SK-N-SH treated with all-trans-retinoic acid at 6 μM for 48 hours (cell line): ENCODE results near the gene NBEA.
A peak's percentile ranks its signal among the peaks of the same experiment; 100 is the strongest.

Experiments used
- ATAC-seq: fragments of 200-7000 bp; cut with Tn5 transposase; 3 replicates; pipeline ENCODE4 v1.9.1; 2020; ENCODE audit warnings: mild to moderate bottlenecking, moderate library complexity
- ARNTL ChIP-seq: fragments of 450-650 bp; formaldehyde crosslinking; IDR thresholded peaks from 2 replicates; pipeline ENCODE4 v1.5.0; 2020; ENCODE audit warnings: low read depth, mild to moderate bottlenecking, moderate library complexity, borderline replicate concordance
- BACH2 ChIP-seq: fragments of 250-450 bp; sonication (Bioruptor Pico); IDR thresholded peaks from 2 replicates; pipeline ENCODE4 v1.9.0; 2021; ENCODE audit warnings: mild to moderate bottlenecking, borderline replicate concordance
- CSDC2 ChIP-seq: fragments of 250-450 bp; sonication (Bioruptor Pico); IDR thresholded peaks from 2 replicates; pipeline ENCODE4 v1.5.0; 2020; ENCODE audit warnings: mild to moderate bottlenecking, moderate library complexity
- ESRRG ChIP-seq: fragments of 250-450 bp; sonication (Bioruptor Pico); IDR thresholded peaks from 2 replicates; pipeline ENCODE4 v1.6.1; 2021; ENCODE audit warnings: mild to moderate bottlenecking
- GLIS3 ChIP-seq: fragments of 250-450 bp; sonication (Bioruptor Pico); IDR thresholded peaks from 2 replicates; pipeline ENCODE4 v1.5.0; 2020; ENCODE audit warnings: mild to moderate bottlenecking, moderate library complexity
- ISL1 ChIP-seq: fragments of 250-450 bp; sonication (Bioruptor Pico); IDR thresholded peaks from 2 replicates; pipeline ENCODE4 v2.1.2; 2022; ENCODE audit warnings: mild to moderate bottlenecking, moderate library complexity
- OSR1 ChIP-seq: fragments of 250-450 bp; sonication (Bioruptor Pico); IDR thresholded peaks from 2 replicates; pipeline ENCODE4 v1.8.0; 2022; ENCODE audit warnings: moderate library complexity, mild to moderate bottlenecking, inconsistent platforms
- POU6F1 ChIP-seq: fragments of 250-450 bp; sonication (Bioruptor Pico); IDR thresholded peaks from 2 replicates; pipeline ENCODE4 v1.8.0; 2021; ENCODE audit warnings: low read depth, mild to moderate bottlenecking, moderate library complexity, borderline replicate concordance
- RARB ChIP-seq: fragments of 250-450 bp; sonication (Bioruptor Pico); IDR thresholded peaks from 2 replicates; pipeline ENCODE4 v1.8.0; 2021; ENCODE audit warnings: mild to moderate bottlenecking, moderate library complexity
- SNAI2 ChIP-seq: fragments of 250-450 bp; sonication (Bioruptor Pico); IDR thresholded peaks from 2 replicates; pipeline ENCODE4 v1.5.0; 2020; ENCODE audit warnings: mild to moderate bottlenecking, moderate library complexity
- TCF4 ChIP-seq: fragments of 250-450 bp; sonication (Bioruptor Pico); IDR thresholded peaks from 2 replicates; pipeline ENCODE4 v1.8.0; 2021; ENCODE audit warnings: mild to moderate bottlenecking, moderate library complexity, borderline replicate concordance
- TOX ChIP-seq: fragments of 250-450 bp; sonication (Bioruptor Pico); IDR thresholded peaks from 2 replicates; pipeline ENCODE4 v1.8.0; 2021; ENCODE audit warnings: mild to moderate bottlenecking, moderate library complexity, borderline replicate concordance
- ZC3H10 ChIP-seq: fragments of 250-450 bp; sonication (Bioruptor Pico); IDR thresholded peaks from 2 replicates; pipeline ENCODE4 v1.5.1; 2021; ENCODE audit warnings: mild to moderate bottlenecking, moderate library complexity
- ZFP3 ChIP-seq: fragments of 250-450 bp; sonication (Bioruptor Pico); IDR thresholded peaks from 2 replicates; pipeline ENCODE4 v1.5.0; 2020; ENCODE audit warnings: mild to moderate bottlenecking, moderate library complexity
- ZFP30 ChIP-seq: fragments of 450-650 bp; formaldehyde crosslinking; IDR thresholded peaks from 2 replicates; pipeline ENCODE4 v1.5.0; 2022; ENCODE audit warnings: mild to moderate bottlenecking, moderate library complexity
- ZNF565 ChIP-seq: fragments of 450-650 bp; formaldehyde crosslinking; conservative IDR thresholded peaks from 2 replicates; pipeline ENCODE4 v1.5.0; 2020; ENCODE audit warnings: low read depth, mild to moderate bottlenecking, moderate library complexity
- ZNF70 ChIP-seq: fragments of 450-650 bp; formaldehyde crosslinking; IDR thresholded peaks from 2 replicates; pipeline ENCODE4 v1.5.0; 2020; ENCODE audit warnings: mild to moderate bottlenecking, moderate library complexity
- ZNF8 ChIP-seq: fragments of 450-650 bp; formaldehyde crosslinking; IDR thresholded peaks from 2 replicates; pipeline ENCODE4 v1.5.0; 2020; ENCODE audit warnings: mild to moderate bottlenecking, moderate library complexity
- TF ChIP-seq, protein P1 (sequence below): fragments of 250-450 bp; sonication (Bioruptor Pico); IDR thresholded peaks from 2 replicates; pipeline ENCODE4 v1.5.1; 2021; ENCODE audit warnings: mild to moderate bottlenecking, moderate library complexity
- TF ChIP-seq, protein P2 (sequence below): fragments of 250-450 bp; sonication (Bioruptor Pico); IDR thresholded peaks from 2 replicates; pipeline ENCODE4 v1.5.1; 2020; ENCODE audit warnings: low read depth, mild to moderate bottlenecking, moderate library complexity
- TF ChIP-seq, protein P3 (sequence below): fragments of 250-450 bp; sonication (Bioruptor Pico); IDR thresholded peaks from 2 replicates; pipeline ENCODE4 v1.8.0; 2020; ENCODE audit warnings: mild to moderate bottlenecking, moderate library complexity, borderline replicate concordance

Gene NBEA

DNA sequence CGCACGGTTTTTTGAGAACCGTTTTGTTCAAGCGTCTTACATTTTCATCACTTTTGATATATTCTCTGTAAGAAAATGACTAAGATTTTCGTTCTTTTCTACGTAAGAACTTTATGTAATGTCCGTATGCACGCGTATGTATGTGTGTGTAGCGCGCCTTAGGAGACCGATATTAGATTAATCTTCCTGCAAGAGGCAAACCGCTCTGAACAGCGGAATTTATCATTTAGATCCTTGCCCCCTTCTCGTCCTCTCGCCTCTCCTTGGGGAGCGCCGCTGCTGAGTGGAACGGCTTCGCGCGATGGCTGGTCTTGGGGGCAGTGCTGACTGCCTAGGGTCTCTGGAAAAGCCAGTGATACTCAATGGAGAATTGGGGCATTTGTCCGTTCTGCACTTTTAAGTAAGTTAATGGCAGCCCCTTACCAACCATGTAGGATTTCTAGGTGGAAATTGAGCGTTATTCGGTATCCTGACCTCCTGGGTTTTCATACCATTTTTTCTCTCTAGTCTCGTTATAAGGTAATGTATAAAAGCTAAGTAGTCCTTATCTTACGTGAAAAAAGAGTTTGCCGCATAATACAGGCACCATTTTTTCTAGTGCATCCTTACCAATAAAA, 529.7 kb downstream of the NBEA start:
- ATAC-seq, result peak; percentile 9
- TF ChIP-seq POU6F1, result no peak
- TF ChIP-seq, protein P1, sequence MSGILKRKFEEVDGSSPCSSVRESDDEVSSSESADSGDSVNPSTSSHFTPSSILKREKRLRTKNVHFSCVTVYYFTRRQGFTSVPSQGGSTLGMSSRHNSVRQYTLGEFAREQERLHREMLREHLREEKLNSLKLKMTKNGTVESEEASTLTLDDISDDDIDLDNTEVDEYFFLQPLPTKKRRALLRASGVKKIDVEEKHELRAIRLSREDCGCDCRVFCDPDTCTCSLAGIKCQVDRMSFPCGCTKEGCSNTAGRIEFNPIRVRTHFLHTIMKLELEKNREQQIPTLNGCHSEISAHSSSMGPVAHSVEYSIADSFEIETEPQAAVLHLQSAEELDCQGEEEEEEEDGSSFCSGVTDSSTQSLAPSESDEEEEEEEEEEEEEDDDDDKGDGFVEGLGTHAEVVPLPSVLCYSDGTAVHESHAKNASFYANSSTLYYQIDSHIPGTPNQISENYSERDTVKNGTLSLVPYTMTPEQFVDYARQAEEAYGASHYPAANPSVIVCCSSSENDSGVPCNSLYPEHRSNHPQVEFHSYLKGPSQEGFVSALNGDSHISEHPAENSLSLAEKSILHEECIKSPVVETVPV (CRISPR knock-in tag), result peak; percentile 4; the same call in 1 of the 2 replicates
- no peak for TF ChIP-seq ZNF565
- TF ChIP-seq TOX (CRISPR knock-in tag), result no peak
- TF ChIP-seq ZFP3 (CRISPR knock-in tag), result no peak
- TF ChIP-seq, protein P2, sequence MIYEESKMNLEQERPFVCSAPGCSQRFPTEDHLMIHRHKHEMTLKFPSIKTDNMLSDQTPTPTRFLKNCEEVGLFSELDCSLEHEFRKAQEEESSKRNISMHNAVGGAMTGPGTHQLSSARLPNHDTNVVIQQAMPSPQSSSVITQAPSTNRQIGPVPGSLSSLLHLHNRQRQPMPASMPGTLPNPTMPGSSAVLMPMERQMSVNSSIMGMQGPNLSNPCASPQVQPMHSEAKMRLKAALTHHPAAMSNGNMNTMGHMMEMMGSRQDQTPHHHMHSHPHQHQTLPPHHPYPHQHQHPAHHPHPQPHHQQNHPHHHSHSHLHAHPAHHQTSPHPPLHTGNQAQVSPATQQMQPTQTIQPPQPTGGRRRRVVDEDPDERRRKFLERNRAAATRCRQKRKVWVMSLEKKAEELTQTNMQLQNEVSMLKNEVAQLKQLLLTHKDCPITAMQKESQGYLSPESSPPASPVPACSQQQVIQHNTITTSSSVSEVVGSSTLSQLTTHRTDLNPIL (CRISPR knock-in tag), result no peak

GRCh38 chr13:35472323-35472881, 530.3 kb downstream of the NBEA start:
- peak; percentile 1; the same call in 1 of the 3 replicates for ATAC-seq
- TF ChIP-seq SNAI2 (CRISPR knock-in tag) (no peak), BACH2 (CRISPR knock-in tag) (no peak), ZFP30 (CRISPR knock-in tag) (no peak), ISL1 (CRISPR knock-in tag) (no peak), RARB (CRISPR knock-in tag) (no peak), GLIS3 (CRISPR knock-in tag) (no peak)

- no peak for TF ChIP-seq TOX (CRISPR knock-in tag)
- no peak for TF ChIP-seq SNAI2 (CRISPR knock-in tag)
- TF ChIP-seq ESRRG (CRISPR knock-in tag), result no peak
- TF ChIP-seq ISL1 (CRISPR knock-in tag), result no peak
- TF ChIP-seq POU6F1, result no peak
- TF ChIP-seq, protein P3, sequence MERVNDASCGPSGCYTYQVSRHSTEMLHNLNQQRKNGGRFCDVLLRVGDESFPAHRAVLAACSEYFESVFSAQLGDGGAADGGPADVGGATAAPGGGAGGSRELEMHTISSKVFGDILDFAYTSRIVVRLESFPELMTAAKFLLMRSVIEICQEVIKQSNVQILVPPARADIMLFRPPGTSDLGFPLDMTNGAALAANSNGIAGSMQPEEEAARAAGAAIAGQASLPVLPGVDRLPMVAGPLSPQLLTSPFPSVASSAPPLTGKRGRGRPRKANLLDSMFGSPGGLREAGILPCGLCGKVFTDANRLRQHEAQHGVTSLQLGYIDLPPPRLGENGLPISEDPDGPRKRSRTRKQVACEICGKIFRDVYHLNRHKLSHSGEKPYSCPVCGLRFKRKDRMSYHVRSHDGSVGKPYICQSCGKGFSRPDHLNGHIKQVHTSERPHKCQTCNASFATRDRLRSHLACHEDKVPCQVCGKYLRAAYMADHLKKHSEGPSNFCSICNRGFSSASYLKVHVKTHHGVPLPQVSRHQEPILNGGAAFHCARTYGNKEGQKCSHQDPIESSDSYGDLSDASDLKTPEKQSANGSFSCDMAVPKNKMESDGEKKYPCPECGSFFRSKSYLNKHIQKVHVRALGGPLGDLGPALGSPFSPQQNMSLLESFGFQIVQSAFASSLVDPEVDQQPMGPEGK (CRISPR knock-in tag), result no peak
- TF ChIP-seq CSDC2 (CRISPR knock-in tag), result no peak
- TF ChIP-seq ZFP30 (CRISPR knock-in tag), result no peak
- no peak for TF ChIP-seq ZNF8 (CRISPR knock-in tag)
- TF ChIP-seq, all 23 proteins: peak for 0
- ATAC-seq, result no peak
These were observed 531.2 kb downstream of the NBEA start for GRCh38 chr13:35473206-35473775.

DNA sequence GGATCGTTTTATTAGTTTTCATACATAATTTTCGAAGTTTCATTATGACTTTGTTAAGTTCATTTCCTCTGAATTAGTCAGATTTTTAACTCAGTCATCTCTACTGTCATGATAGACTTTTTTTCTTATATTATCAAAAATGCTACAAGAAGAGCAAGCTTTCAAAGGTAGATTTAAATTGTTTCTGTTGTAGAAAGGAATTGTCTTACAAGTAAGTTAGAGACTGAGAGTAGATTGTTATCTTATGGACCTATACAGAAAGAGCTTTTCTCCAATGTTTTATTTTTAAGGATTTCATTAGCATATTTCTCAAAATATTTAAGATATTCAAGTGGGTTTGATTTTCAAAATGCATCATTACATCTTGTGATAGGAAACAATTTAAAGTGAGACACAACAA, 531.7 kb downstream of the NBEA start:
- TF ChIP-seq ZNF8 (CRISPR knock-in tag), result no peak
- ATAC-seq, result no peak

GRCh38 chr13:35474496-35475211, 532.6 kb downstream of the NBEA start:
- ATAC-seq, result no peak
- no peak for TF ChIP-seq TCF4
- no peak for TF ChIP-seq OSR1 (CRISPR knock-in tag)
- TF ChIP-seq CSDC2 (CRISPR knock-in tag), result no peak
- TF ChIP-seq ISL1 (CRISPR knock-in tag), result no peak
- TF ChIP-seq BACH2 (CRISPR knock-in tag), result no peak
- TF ChIP-seq, protein P2 (CRISPR knock-in tag), result no peak
- TF ChIP-seq ZNF8 (CRISPR knock-in tag), result no peak
- TF ChIP-seq ZFP3 (CRISPR knock-in tag), result no peak
- no peak for TF ChIP-seq ARNTL
- TF ChIP-seq ZNF565, result no peak
- no peak for TF ChIP-seq ZC3H10 (CRISPR knock-in tag)
- no peak for TF ChIP-seq ZNF70
